GM19463 (cell line): Measurements from ENCODE around the gene ADCY9.
"Not testable (repeated sequence)": the region's sequence is repeated elsewhere in the genome, so short reads cannot be mapped to it uniquely, and the experiment has no call there.

Experiments
- ATAC-seq: cut with Tn5 transposase; IDR thresholded peaks from one replicate; pipeline ENCODE4 v1.9.1; 2021; ENCODE audit warnings: mild to moderate bottlenecking, moderate library complexity; ENCODE audit not compliant: unreplicated experiment

ADCY9 gene

GRCh38 chr16:3954411-3954921, 161.8 kb downstream of the ADCY9 start:
- ATAC-seq, result no peak

GRCh38 chr16:3953728-3954410, 162.4 kb downstream of the ADCY9 start:
- ATAC-seq, result no peak

- no peak for ATAC-seq
These were observed 163.5 kb downstream of the ADCY9 start for GRCh38 chr16:3952737-3953131.

DNA sequence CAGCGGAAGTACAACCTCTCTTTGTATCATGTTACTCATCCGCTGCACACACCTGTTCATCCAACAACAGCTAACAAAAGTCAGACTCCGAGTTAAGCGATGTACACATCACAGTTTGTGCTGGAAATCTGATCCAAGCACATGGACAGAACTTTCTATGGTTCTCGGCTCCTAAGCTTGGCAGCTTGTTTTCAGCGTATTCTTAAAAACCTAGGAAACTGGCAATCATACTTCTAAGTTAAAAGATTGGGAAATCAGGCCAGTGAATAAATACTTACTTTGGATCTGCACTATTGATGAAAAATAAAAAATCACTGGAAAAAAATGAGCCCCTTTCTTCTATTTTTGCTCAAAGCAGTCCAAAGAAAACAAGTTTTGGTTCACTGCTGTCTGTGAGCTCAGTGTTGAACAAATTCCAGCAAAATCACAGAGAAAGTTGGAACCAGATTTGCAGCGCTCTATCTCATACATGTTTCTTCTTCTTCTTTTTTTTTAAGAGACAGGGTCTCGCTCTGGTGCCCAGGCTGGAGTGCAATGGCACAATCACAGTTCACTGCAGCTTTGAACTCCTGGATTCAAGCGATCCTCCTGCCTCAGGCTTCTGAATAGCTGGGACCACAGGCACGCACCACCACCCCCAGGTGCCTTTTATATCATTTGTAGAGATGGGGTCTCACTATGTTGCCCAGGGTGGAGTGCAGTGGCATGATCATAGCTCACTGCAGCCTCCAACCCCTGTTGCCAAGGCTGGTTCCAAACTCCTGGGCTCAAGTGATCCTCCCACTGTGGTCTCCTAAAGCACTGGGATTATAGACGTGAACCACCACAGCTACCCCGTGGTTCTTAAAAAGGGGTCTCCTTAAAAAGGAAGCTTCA, 164.1 kb downstream of the ADCY9 start:
- ATAC-seq, result no peak

DNA sequence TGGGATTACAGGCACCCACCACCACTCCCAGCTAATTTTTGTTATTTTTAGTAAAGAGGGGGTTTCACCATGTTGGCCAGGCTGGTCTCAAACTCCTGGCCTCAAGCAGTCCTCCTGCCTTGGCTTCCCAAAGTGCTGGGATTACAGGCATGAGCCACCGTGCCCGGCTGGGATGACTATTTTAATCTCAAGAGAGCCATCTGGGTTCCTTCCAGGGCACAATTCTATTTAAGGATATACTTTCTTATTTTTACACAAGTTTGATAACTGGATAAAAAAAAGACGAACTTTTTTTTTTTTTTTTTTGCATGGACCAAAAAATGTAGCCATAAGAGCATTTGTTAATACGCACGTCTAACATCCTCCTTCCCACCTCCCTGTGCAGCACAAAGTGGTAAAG, 164.9 kb downstream of the ADCY9 start:
- not testable (repeated sequence) for ATAC-seq

GRCh38 chr16:3950343-3951193, 165.7 kb downstream of the ADCY9 start:
- no peak for ATAC-seq

GRCh38 chr16:3949946-3950342, 166.3 kb downstream of the ADCY9 start:
- ATAC-seq, result no peak

DNA sequence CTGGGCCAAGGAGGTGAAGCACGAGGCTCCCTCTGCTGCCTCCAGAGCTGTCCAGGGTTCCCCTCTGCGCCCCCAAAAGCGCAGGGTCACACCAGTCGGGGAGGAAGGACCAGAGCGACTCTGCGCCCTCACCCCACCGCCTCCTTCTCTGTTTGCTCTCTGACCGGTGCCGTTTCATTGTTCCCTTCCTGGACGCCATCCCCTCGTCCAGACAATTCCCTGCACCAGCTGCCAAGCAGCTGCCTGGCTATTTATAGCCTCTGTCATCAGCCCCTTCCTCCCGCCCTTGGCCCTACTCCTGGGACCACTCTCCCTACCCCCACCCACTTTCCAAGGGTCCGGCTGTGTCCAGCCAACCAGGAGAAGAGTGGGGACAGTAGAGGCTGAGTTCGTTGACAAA, 167.0 kb downstream of the ADCY9 start:
- no peak for ATAC-seq

DNA sequence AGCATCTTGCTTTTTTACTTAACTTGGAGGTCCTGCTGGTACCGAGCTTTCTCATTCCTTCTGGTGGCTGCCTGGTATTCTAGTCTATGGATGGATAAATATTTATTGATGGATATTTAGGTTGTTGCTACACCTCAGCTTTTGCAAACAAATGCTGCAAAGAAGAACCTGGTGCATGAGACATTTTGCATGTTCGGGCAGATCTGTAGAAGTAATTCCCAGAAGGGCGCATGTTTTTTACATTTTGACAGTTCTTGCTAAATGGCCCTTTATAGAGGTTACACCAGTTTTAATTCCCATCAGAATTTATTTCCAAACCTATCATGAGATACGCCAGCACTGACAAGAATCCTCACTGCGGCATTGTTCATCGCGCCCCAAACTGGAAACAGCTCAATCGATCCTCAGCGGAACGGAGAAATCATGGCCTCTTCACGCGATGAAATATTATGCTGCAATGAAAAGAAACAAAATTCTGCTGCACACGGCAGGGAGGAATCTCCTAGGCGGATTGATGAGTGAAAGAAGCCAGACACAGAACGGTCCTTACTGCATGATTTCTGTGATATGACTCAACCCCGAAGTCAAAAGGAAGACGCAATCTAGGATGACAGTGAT, 167.8 kb downstream of the ADCY9 start:
- no peak for ATAC-seq

- no peak for ATAC-seq
These were observed 169.6 kb downstream of the ADCY9 start for GRCh38 chr16:3946604-3947180.

- ATAC-seq, result no peak
These were observed 170.3 kb downstream of the ADCY9 start for GRCh38 chr16:3945751-3946603.

- not testable (repeated sequence) for ATAC-seq
These were observed 171.8 kb downstream of the ADCY9 start for GRCh38 chr16:3944457-3944856.

GRCh38 chr16:3942146-3942545, 174.1 kb downstream of the ADCY9 start:
- ATAC-seq, result not testable (repeated sequence)

DNA sequence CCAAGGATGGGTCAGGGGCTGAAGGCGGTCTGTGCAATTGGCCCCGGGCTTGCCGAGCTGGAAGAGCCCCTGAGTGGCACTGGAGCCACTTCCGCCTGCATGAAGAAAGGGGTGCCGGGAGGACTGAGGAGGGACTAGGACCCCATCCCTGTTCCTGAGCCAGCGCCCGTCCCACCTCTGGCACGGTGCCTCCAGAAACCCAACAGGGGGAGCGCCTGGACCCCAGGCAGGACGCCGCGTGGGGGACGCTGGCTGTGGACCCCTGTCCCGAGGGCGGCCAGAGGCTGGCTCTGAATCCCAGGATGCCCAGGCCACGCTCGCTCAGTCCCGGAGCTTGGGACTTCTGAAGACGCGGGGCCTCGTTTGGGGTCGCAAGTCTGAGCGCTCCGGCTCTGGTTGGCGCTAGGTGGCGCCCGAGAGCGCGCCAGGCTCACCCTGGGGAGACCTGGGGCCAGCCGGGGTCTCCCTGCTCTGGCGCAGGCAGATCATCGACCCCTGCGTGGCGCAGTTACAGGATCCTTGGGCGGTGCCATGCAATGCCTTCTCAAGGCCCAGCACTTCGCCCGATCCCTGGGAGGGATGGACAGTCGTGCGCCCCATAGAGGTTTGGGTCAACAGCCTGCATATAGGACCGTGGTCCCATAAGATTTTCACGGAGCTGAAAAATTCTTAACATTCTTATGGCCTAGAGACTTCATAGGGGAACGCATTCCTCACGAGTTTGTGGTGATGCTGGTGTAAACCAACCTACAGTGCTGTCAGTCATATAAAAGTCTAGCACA, 177.2 kb downstream of the ADCY9 start:
- ATAC-seq, result no peak

DNA sequence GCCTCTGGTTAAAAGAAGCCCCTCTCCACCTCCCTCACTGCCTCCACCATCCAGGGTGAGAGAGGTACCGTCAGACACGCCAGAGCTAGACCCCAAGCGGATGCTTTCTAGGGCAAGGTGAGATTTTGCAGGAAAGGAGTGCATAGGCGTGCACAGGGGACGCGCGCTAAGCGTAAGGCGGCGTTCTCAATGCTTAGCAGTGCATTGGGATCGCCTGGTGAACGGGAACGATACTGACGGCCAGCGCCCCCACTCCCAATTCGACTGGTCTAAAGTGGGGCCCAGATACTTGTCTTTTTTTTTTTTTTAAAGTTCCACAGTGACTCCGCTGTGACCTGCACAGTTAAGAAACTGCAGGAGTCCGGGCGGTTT, 177.8 kb downstream of the ADCY9 start:
- no peak for ATAC-seq

DNA sequence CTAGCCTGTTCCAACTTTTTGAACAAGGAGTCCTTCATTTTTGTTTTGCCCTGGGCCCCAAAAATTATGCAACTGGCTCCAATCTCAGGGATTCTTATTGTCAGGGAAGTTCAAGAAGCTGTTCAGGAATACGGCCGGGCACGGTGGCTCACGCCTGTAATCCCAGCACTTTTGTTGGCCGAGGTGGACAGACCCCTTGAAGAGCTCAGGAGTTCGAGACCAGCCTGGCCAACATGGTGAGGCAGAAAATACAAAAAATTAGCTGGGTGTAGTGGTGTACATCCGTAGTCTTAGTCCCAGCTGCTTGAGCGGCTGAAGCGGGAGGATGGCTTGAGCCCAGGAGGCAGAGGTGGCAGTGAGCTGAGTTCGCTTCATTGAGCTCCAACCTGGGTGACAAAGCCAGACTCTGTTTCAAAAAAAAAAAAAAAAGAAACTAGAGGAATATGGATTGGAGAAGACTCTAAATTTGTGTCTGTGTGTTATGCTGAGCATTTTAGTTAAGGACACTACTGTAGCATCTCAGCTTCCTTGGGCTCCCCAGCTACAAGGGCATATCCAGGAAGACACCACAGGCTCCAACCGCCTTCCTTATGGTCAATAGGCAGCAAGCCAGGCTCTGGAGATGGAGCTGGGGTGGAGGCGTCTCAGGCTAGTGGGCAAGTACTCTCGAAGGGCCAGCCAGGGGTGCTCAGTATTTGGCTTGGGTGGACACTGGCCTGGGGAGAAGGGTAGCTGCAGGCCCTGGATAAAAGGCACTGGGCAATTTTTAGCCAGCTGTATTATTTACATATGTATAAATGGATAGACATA, 179.0 kb downstream of the ADCY9 start:
- no peak for ATAC-seq

DNA sequence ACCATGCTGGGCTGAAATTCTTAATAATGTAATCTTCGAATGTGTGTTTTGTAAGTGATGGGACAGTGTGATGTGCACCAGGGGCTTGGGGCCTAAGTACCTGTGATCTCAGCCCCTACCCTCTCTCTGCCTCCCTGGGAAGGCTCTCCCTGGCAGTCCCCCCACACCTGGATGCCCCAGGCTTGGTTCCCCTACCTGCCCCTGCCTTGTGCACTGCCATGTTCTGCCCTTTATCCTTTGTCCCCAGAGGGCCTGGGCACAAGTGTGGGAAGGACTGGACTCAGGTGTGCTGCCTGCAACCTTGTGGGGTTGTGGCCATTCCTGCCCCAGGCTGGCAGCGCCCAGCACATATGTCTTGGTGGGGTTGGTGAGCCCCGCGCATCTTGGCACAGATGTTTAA, 180.3 kb downstream of the ADCY9 start:
- no peak for ATAC-seq
